ENCODE measurements around the gene CD2AP. TPM values are rescaled to one million over a fixed set of nuclear protein-coding genes. Genes with fewer than 3 reads are reported as not detected.
"Not testable (repeated sequence)": the region's sequence is repeated elsewhere in the genome, so short reads cannot be mapped to it uniquely, and the experiment has no call there.

Gene CD2AP
- total and polyA plus RNA-seq, 9 of the 15 experiments (the other 6 are each of a cell fraction or from before 2014, with no cell fraction given) = 9.4 to 69.7 (median 38.7) TPM

DNA sequence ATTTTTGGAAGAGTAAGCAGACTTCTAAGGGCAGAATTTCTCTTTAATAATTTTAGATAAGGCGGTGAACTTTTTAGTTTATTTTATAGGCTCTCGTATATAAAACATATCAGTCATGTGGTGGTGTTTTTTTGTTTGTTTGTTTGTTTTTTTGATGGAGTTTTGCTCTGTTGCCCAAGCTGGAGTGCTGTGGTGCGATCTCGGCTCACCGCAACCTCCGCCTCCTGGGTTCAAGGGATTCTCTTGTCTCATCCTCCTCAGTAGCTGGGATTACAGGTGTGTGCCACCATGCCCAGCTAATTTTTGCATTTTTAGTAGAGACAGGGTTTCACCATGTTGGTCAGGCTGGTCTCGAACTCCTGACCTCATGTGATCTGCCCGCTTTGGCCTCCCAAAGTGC is 3.6 kb downstream of the CD2AP start:
- H3K27ac ChIP-seq (ENCODE audit: extremely low read depth, low read depth, low read length); DNase-seq (ENCODE audit: extremely low read depth in 1 of 4, low spot score in 3 of 4); H3K36me3 ChIP-seq (ENCODE audit: control insufficient read depth, insufficient read depth, low read length); FAIRE-seq; H2AFZ ChIP-seq (ENCODE audit: low read depth, low read length); intact Hi-C loops (cut with micrococcal nuclease); H3K27me3 ChIP-seq (ENCODE audit: control insufficient read depth in 2 of 2, insufficient read depth in 2 of 2, low read length in 2 of 2); in situ Hi-C loops (cut with MboI); BruUV-seq (replicated peaks); H3K9me3 ChIP-seq (replicated peaks; ENCODE audit: control insufficient read depth, insufficient read depth, low read depth, low read length); H3K9me1 ChIP-seq (ENCODE audit: control insufficient read depth, insufficient read depth, low read length); ATAC-seq; CTCF ChIA-PET (ENCODE audit: low intra/inter-chr PET ratio): not testable (repeated sequence)
- Histone ChIP-seq H3K4me3 (peak overlapping the region; percentile 85), H3K9ac (ENCODE audit: insufficient read depth in 1 of 2, low read depth in 2 of 2, low read length in 2 of 2) (peak overlapping the region; percentile 46 to 91; a peak in 3 of 4 replicates), H4K20me1 (replicated peaks; ENCODE audit: control insufficient read depth, insufficient read depth, low read length) (peaks cover 22% of the 10 kb centered on the region), H3K79me2 (ENCODE audit: control insufficient read depth, insufficient read depth, low read length) (peaks cover 100% of the 10 kb centered on the region), H3K4me2 (ENCODE audit: insufficient read depth, low read length) (peak overlapping the region; percentile 69), H3K4me1 (replicated peaks in 1 of 2; ENCODE audit: control insufficient read depth in 2 of 2, insufficient read depth in 2 of 2, low read length in 2 of 2) (peaks cover 25 to 40% of the 10 kb centered on the region in 2 experiments)
- TF ChIP-seq, protein P1, sequence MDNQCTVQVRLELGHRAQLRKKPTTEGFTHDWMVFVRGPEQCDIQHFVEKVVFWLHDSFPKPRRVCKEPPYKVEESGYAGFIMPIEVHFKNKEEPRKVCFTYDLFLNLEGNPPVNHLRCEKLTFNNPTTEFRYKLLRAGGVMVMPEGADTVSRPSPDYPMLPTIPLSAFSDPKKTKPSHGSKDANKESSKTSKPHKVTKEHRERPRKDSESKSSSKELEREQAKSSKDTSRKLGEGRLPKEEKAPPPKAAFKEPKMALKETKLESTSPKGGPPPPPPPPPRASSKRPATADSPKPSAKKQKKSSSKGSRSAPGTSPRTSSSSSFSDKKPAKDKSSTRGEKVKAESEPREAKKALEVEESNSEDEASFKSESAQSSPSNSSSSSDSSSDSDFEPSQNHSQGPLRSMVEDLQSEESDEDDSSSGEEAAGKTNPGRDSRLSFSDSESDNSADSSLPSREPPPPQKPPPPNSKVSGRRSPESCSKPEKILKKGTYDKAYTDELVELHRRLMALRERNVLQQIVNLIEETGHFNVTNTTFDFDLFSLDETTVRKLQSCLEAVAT (IDR thresholded peaks at IDR 0.05) = peak in 1 of 2 experiments; percentile 65; a peak in 1 of 4 replicates
- TF ChIP-seq GATAD2A (IDR thresholded peaks at IDR 0.05) = 0 out of 2 replicates have a peak, but pooled peaks have one; percentile 48
- TF ChIP-seq BCOR (IDR thresholded peaks at IDR 0.05) = peak; percentile 19; the same call in 1 of the 2 replicates
- 0 out of 4 replicates have a peak, but pooled peaks of 1 of the 2 experiments have one; percentile 19 for TF ChIP-seq ARNT (IDR thresholded peaks at IDR 0.05)
- 58% methylated on average over 8 of the region's 8 CpGs for WGBS (ENCODE audit: insufficient coverage, low coverage, missing lambda C conversion rate)
- POLR2A ChIA-PET = interaction anchor here (1.5 kb wide), 1 partner anchor 12 kb away, joined by 6 read pairs; no protein-coding TSS in a partner anchor

- no peak overlapping the region for H3K27ac ChIP-seq (ENCODE audit: extremely low read depth, low read depth, low read length)
- no TSS peak for BruUV-seq (replicated peaks)
- no peaks in the 10 kb centered on the region for H3K27me3 ChIP-seq (ENCODE audit: control insufficient read depth in 2 of 2, insufficient read depth in 2 of 2, low read length in 2 of 2)
- ATAC-seq (no peak), FAIRE-seq (no peak), DNase-seq (ENCODE audit: extremely low read depth in 1 of 4, low spot score in 3 of 4) (no peak)
- no peaks in the 10 kb centered on the region for H3K9me1 ChIP-seq (ENCODE audit: control insufficient read depth, insufficient read depth, low read length)
- TF ChIP-seq TCF7 (IDR thresholded peaks at IDR 0.05; ENCODE audit: borderline replicate concordance) = no peak
- 0 out of 2 replicates have a peak, but pooled peaks have one; percentile 4 for TF ChIP-seq RBFOX2 (IDR thresholded peaks at IDR 0.05; ENCODE audit: low read depth, low read length)
- peaks cover 25 to 40% of the 10 kb centered on the region in 2 experiments for H3K4me1 ChIP-seq (replicated peaks in 1 of 2; ENCODE audit: control insufficient read depth in 2 of 2, insufficient read depth in 2 of 2, low read length in 2 of 2)
- intact Hi-C loops (cut with micrococcal nuclease) (no loop called here), in situ Hi-C loops (cut with MboI) (no loop called here)
- POLR2A ChIA-PET = interaction anchor here (1.5 kb wide), 1 partner anchor 11 kb away, joined by 6 read pairs; no protein-coding TSS in a partner anchor
- H3K36me3 ChIP-seq (ENCODE audit: control insufficient read depth, insufficient read depth, low read length) = peaks cover 10% of the 10 kb centered on the region; the same call in 2 of the 3 replicates
- no peaks in the 10 kb centered on the region for H3K9me3 ChIP-seq (replicated peaks; ENCODE audit: control insufficient read depth, insufficient read depth, low read depth, low read length)
- peak overlapping the region; percentile 21; the same call in 1 of the 2 replicates for H3K4me2 ChIP-seq (ENCODE audit: insufficient read depth, low read length)
- peaks cover 100% of the 10 kb centered on the region for H3K79me2 ChIP-seq (ENCODE audit: control insufficient read depth, insufficient read depth, low read length)
- H3K4me3 ChIP-seq = no peak overlapping the region
- CTCF ChIA-PET (ENCODE audit: low intra/inter-chr PET ratio) = no interaction called here
- H4K20me1 ChIP-seq (replicated peaks; ENCODE audit: control insufficient read depth, insufficient read depth, low read length) = peaks cover 23% of the 10 kb centered on the region
- H2AFZ ChIP-seq (ENCODE audit: low read depth, low read length) = no peak overlapping the region
- peak overlapping the region in 1 of 2 experiments; percentile 56; a peak in 1 of 4 replicates for H3K9ac ChIP-seq (ENCODE audit: insufficient read depth in 1 of 2, low read depth in 2 of 2, low read length in 2 of 2)
Measured at GRCh38 chr6:47481806-47482205, 4.2 kb downstream of the CD2AP start.
